Measurements from ENCODE around the gene LRRC71. TPM values are rescaled to one million over a fixed set of nuclear protein-coding genes. Genes with fewer than 3 reads are reported as not detected.

LRRC71 gene
- total RNA-seq, 3 donors from 2014 or later: not detected

GRCh38 chr1:156900896-156901589 lies 19.4 kb upstream of the LRRC71 start:
- H3K4me1 ChIP-seq (ENCODE audit: low read depth): no peaks in the 10 kb centered on the region
- ATAC-seq (no peak), DNase-seq (peak in 2 of 3 donors; percentile 8 to 26)
- no peaks in the 10 kb centered on the region for H3K36me3 ChIP-seq (ENCODE audit: low read depth)
- H3K9me3 ChIP-seq: no peaks in the 10 kb centered on the region
- intact Hi-C loops (cut with DNase I, micrococcal nuclease): no loop called here
- no peak for TF ChIP-seq CTCF (IDR thresholded peaks at IDR 0.05)
- no peak overlapping the region for H3K4me3 ChIP-seq

- Histone ChIP-seq H3K4me1 (ENCODE audit: low read depth) (no peaks in the 10 kb centered on the region), H3K36me3 (ENCODE audit: low read depth) (no peaks in the 10 kb centered on the region), H3K9me3 (no peaks in the 10 kb centered on the region), H3K4me3 (no peak overlapping the region)
- intact Hi-C loops (cut with DNase I, micrococcal nuclease): no loop called here
- peak in 2 of 3 donors; percentile 13 to 15 for DNase-seq
- no peak for ATAC-seq
- no peak for TF ChIP-seq CTCF (IDR thresholded peaks at IDR 0.05)
These were observed 18.9 kb upstream of the LRRC71 start for GRCh38 chr1:156901590-156901900.

- Histone ChIP-seq H3K9me3 (no peaks in the 10 kb centered on the region), H3K4me3 (no peak overlapping the region), H3K4me1 (ENCODE audit: low read depth) (no peaks in the 10 kb centered on the region), H3K36me3 (ENCODE audit: low read depth) (no peaks in the 10 kb centered on the region)
- DNase-seq: peak in 2 of 3 donors; percentile 11 to 25
- intact Hi-C loops (cut with DNase I, micrococcal nuclease): no loop called here
- no peak for ATAC-seq
- TF ChIP-seq CTCF (IDR thresholded peaks at IDR 0.05): no peak
These were observed 18.2 kb upstream of the LRRC71 start for GRCh38 chr1:156901966-156902915.

- Histone ChIP-seq H3K4me1 (ENCODE audit: low read depth) (peaks cover 9% of the 10 kb centered on the region), H3K9me3 (no peaks in the 10 kb centered on the region), H3K36me3 (ENCODE audit: low read depth) (no peaks in the 10 kb centered on the region), H3K4me3 (no peak overlapping the region)
- DNase-seq: peak in 2 of 3 donors; percentile 8 to 17
- intact Hi-C loops (cut with DNase I, micrococcal nuclease): no loop called here
- TF ChIP-seq CTCF (IDR thresholded peaks at IDR 0.05): no peak
- ATAC-seq: no peak
These were observed 16.9 kb upstream of the LRRC71 start for GRCh38 chr1:156903328-156904091.

GRCh38 chr1:156904187-156904959 lies 16.1 kb upstream of the LRRC71 start:
- H3K4me1 ChIP-seq (ENCODE audit: low read depth): peaks cover 12% of the 10 kb centered on the region
- H3K4me3 ChIP-seq: no peak overlapping the region
- intact Hi-C loops (cut with DNase I, micrococcal nuclease): no loop called here
- ATAC-seq (no peak), DNase-seq (peak in 2 of 3 donors; percentile 16 to 31)
- no peaks in the 10 kb centered on the region for H3K36me3 ChIP-seq (ENCODE audit: low read depth)
- no peak for TF ChIP-seq CTCF (IDR thresholded peaks at IDR 0.05)
- H3K9me3 ChIP-seq: no peaks in the 10 kb centered on the region
